ENCODE results near the gene ADGRG3. TPM values are rescaled to one million over a fixed set of nuclear protein-coding genes. Genes with fewer than 3 reads are reported as not detected.

The ADGRG3 gene, protein sequence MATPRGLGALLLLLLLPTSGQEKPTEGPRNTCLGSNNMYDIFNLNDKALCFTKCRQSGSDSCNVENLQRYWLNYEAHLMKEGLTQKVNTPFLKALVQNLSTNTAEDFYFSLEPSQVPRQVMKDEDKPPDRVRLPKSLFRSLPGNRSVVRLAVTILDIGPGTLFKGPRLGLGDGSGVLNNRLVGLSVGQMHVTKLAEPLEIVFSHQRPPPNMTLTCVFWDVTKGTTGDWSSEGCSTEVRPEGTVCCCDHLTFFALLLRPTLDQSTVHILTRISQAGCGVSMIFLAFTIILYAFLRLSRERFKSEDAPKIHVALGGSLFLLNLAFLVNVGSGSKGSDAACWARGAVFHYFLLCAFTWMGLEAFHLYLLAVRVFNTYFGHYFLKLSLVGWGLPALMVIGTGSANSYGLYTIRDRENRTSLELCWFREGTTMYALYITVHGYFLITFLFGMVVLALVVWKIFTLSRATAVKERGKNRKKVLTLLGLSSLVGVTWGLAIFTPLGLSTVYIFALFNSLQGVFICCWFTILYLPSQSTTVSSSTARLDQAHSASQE
- 2.5 TPM for total RNA-seq

GRCh38 chr16:57668263-57668571, at the start of gene ADGRG3:
TSS of gene ADGRG3 (plus strand) at chr16:57668306. CDS start at chr16:57668348, 42 bp downstream.
- DNase-seq = no peak

DNA sequence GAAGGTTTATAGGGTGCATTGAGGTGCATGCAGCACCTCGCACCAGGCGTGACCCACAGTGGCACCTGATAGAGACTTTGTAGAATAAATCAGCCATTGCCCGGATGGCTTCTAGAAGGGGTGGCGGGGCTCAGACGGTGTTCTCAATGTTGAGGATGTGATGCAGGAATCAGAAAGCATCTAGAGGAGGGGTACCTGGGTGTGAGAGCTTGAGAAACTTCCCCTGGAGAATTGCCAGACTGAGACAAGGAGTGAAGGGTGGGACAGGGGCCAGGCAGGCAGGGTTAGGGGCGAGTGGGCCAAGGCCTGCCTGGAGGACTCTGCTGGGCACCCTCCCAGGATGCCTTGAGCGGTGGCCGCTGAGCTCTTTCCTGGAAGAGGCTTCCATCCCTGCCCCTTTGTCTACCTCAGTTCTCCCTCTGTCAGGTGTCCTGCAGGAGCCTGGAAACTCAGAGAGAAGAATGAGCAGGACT, 48.9 kb upstream of the ADGRG3 start:
- no peak for DNase-seq

DNA sequence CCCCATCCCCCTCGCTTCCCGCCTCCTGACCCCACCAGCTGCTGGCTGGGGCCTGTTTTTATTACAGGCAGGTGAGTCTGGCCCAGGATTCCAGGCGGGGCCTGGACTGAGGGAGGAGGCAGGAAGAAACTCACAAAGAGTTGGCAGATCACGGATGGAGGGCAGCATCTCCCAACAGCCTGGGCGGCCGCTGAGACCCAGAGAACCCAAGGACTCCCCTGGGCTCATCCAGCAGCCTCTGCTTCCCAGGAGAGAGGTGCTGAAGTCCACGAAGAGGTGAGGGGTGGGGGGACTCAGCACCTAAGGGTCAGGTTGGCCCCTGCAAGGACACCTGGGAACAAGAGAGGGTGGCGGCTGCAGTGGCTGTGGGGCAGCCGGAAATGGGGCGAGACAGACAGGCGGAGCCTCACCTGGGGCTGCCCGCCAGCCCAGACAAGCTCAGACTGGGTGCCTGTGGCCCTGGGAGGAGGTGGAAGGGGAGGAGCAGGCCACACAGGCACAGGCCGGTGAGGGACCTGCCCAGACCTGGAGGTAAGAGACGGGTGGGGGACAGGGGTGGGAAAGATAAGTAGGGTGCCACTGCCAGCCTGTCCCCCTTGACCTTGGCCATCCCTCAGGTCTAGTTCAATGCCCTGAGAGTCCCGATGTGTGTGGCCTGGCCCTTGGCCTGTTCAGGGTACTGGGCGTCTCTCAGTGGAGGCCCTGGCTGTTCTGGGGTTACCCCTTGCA, 48.3 kb upstream of the ADGRG3 start:
- DNase-seq = no peak

- no peak for DNase-seq
Observed at GRCh38 chr16:57620335-57621231, 47.5 kb upstream of the ADGRG3 start.

DNA sequence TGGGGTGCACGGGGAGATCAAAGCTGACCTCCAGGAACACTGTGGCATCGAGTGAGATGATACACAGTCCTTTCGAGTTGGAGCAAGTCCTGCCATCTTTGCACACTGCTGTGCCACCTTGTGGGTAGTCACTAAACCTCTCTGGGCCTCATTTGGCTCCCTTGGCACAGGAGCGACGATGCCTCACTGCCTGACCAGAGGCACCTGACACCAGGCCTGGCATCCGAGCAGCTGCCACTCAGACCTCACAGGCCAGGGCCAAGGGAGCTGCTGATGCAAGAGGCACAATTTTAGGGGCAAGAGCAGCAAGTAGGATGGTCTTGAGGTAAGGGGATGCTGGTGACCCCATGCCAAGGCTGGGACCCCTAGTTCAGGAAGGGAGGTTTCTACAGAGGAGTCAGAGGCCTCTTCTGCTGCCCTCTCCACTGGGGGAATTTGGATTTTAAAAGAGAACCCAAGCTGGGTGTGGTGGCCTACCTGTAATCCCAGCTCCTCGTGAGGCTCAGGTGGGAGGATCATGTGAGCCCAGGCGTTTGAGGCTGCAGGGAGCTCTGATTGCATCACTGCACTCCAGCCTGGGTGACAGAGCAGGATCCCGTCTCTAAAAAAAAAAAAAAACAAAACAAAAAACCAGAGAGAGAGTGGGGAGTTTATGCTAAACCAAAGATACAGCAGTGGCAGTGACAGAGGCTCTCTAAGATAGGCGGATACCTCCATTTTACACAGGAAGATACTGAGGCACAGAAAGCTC, 46.4 kb upstream of the ADGRG3 start:
- DNase-seq = no peak

- no peak for DNase-seq
Observed at GRCh38 chr16:57622361-57623250, 45.5 kb upstream of the ADGRG3 start.

- no peak for DNase-seq
Observed at GRCh38 chr16:57623251-57624043, 44.7 kb upstream of the ADGRG3 start.

DNA sequence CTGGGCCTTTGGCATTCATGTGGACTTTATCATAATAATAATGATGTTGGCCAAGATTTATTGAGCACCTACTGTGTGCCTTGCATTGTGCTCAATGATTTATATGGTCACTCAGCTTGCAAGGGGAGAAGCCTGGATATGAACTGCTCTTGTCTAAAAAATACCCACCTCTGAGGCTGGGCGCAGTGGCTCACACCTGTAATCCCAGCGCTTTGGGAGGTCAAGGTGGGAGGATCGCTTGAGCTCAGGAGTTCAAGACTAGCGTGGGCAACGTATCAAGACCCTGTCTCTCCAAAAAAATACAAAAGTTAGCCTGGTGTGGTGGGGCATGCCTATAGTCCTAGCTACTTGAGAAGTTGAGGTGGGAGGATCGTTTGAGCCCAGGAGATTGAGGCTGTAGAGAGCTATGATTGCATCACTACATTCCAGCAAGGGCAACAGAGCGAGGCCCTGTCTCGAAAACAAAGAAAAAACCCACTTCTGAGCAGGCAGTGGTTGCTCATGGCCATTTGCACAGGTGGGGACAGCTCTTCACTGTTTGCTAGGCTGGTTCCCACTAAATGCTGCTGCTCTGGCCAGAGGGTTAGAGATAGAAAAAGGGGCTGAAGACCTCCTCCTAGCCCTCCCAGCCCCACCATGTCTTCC, 43.9 kb upstream of the ADGRG3 start:
- no peak for DNase-seq

GRCh38 chr16:57624806-57625500, 43.2 kb upstream of the ADGRG3 start:
- no peak for DNase-seq

GRCh38 chr16:57626420-57627170, 41.5 kb upstream of the ADGRG3 start:
- DNase-seq = no peak

GRCh38 chr16:57627184-57627871, 40.8 kb upstream of the ADGRG3 start:
- DNase-seq = peak; percentile 32

DNA sequence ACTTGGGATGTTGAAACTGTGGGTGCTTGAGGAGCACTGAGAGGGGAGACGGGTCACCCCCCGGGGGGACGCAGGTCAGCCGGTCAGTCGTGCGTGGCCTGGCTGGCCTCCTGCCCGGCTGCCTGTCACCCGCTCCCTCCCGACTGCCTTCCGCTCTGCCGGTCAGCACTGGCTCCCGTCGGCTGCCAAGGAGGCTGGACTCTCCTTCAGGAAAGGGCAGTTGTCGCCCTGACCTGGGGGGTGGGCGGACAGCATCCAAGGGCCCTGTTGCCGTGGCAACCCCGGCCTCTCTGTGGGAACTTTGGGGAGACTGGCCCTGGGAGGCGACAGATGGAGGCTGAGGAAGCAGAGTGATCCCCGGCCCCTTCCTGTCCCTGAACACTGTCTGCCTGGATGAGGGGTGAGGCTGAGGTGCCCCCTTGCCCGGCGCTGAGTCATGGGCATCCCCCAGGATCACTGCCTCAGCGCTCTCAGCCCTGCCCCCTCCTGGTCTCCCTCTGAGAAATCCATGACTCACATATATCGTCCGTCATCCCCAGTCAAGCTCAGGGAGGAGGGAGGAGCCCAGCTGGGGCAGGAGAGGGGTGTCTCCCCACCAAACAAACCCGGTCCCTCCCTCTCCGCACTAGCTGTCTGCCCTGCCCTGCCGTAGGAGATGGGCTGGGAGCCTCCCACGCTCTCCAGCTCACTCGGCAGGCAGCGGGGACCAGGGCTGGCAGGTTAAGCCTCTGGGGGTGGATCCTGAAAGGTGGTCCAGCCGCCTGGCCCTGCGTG, 39.9 kb upstream of the ADGRG3 start, which contains the start of gene ADGRG1:
Gene ADGRG1 (plus strand): TSS at position 623 of the 774 bp plus-strand sequence. CDS start 21,658 bp downstream, outside the sequence.
- peak; percentile 59 for DNase-seq

GRCh38 chr16:57628783-57629293, 39.3 kb upstream of the ADGRG3 start:
- DNase-seq = no peak

- no peak for DNase-seq
Observed at GRCh38 chr16:57629516-57630406, 38.3 kb upstream of the ADGRG3 start.

GRCh38 chr16:57630407-57630797, 37.7 kb upstream of the ADGRG3 start:
- no peak for DNase-seq
